Mesenteric fat pad (tissue), 1 donor: ENCODE results near the gene BAIAP2. TPM values are rescaled to one million over a fixed set of nuclear protein-coding genes. Genes with fewer than 3 reads are reported as not detected.
"Not testable (repeated sequence)": the region's sequence is repeated elsewhere in the genome, so short reads cannot be mapped to it uniquely, and the experiment has no call there.

Experiments
- DNase-seq: peaks from one replicate; pipeline ENCODE4 v3.0.0-alpha.2; 2020; ENCODE audit warnings: low spot score
- total RNA-seq: library from RNA; stranded (reverse); fragmentation: NEBNext Ultra II Directional; extraction: Animal tissue kit (Norgen Biotek cat#: 25700); gene quantifications from one replicate; pipeline ENCODE4 v1.2.1, GENCODE V29; 2021
- donor health status: DM: yes; HTN: yes; CAD: no.

BAIAP2 gene
- total RNA-seq, 1 donor from 2014 or later, result 24.6 TPM

- no peak for DNase-seq
Measured at GRCh38 chr17:81135505-81136278, 100.7 kb downstream of the BAIAP2 start.

- DNase-seq, result no peak
Measured at GRCh38 chr17:81136366-81136765, 101.4 kb downstream of the BAIAP2 start.

GRCh38 chr17:81137248-81137647, 102.3 kb downstream of the BAIAP2 start:
- no peak for DNase-seq

- DNase-seq, result no peak
Measured at GRCh38 chr17:81138083-81138482, 103.1 kb downstream of the BAIAP2 start.

- DNase-seq, result no peak
Measured at GRCh38 chr17:81138500-81138899, 103.5 kb downstream of the BAIAP2 start.

- no peak for DNase-seq
Measured at GRCh38 chr17:81139428-81139827, 104.5 kb downstream of the BAIAP2 start.

- no peak for DNase-seq
Measured at GRCh38 chr17:81140018-81140417, 105.1 kb downstream of the BAIAP2 start.

GRCh38 chr17:81140695-81141094, 105.7 kb downstream of the BAIAP2 start:
- DNase-seq, result no peak

- DNase-seq, result no peak
Measured at GRCh38 chr17:81142301-81143199, 107.6 kb downstream of the BAIAP2 start.

- DNase-seq, result no peak
Measured at GRCh38 chr17:81143200-81143527, 108.2 kb downstream of the BAIAP2 start.

GRCh38 chr17:81143717-81144422, 108.9 kb downstream of the BAIAP2 start:
- DNase-seq, result no peak

GRCh38 chr17:81144423-81144781, 109.5 kb downstream of the BAIAP2 start:
- no peak for DNase-seq

GRCh38 chr17:81146208-81146607, 111.3 kb downstream of the BAIAP2 start:
- DNase-seq, result not testable (repeated sequence)

- no peak for DNase-seq
Measured at GRCh38 chr17:81147701-81148100, 112.8 kb downstream of the BAIAP2 start.

GRCh38 chr17:81148571-81148970, 113.6 kb downstream of the BAIAP2 start:
- no peak for DNase-seq

- DNase-seq, result no peak
Measured at GRCh38 chr17:81148986-81149533, 114.1 kb downstream of the BAIAP2 start.

GRCh38 chr17:81150377-81151077, 115.6 kb downstream of the BAIAP2 start:
- DNase-seq, result no peak

GRCh38 chr17:81151278-81151677, 116.3 kb downstream of the BAIAP2 start:
- no peak for DNase-seq

- no peak for DNase-seq
Measured at GRCh38 chr17:81152288-81152828, 117.4 kb downstream of the BAIAP2 start.

GRCh38 chr17:81153340-81153803, 118.4 kb downstream of the BAIAP2 start:
- no peak for DNase-seq
